HCT116 (cell line): ENCODE results near the gene SH3BP1. TPM values are rescaled to one million over a fixed set of nuclear protein-coding genes. Genes with fewer than 3 reads are reported as not detected.

Experiments
- ATAC-seq: fragments of 200-7000 bp; cut with Tn5 transposase; 2 replicates; pipeline ENCODE4 v1.9.1; 2020; ENCODE audit warnings: mild to moderate bottlenecking, moderate library complexity
- BruUV-seq: library from RNA; stranded (reverse); fragments of 400-500 nt; replicated peaks from 2 replicates; lab custom pipeline; 2021; lab: Mats Ljungman, UMichigan
- CTCF ChIA-PET: fragments of 300-600 bp; sonication (Branson Sonifier 250); formaldehyde crosslinking; loops from one replicate; lab custom pipeline; 2021; ENCODE audit warnings: antibody characterized with exemption; lab: Charles Lee
- POLR2A ChIA-PET: fragments of 300-600, 350-600 bp; sonication (Branson Sonifier 250); formaldehyde crosslinking; loops from one replicate; lab custom pipeline; 2021; ENCODE audit warnings: antibody characterized with exemption; lab: Charles Lee
- RAD21 ChIA-PET, 2 experiments: fragments of 300-600 bp; sonication (Branson Sonifier 250); formaldehyde crosslinking; loops; one replicate each; lab custom pipeline; 2023; ENCODE audit warnings: low total read pairs in 2 of 2; ENCODE audit not compliant: uncharacterized antibody in 2 of 2, unreplicated experiment in 2 of 2, low non-redundant PET in 1 of 2; lab: Charles Lee
- DNase-seq: peaks from one replicate; pipeline ENCODE4 v3.0.0-alpha.2; 2010; ENCODE audit warnings: low read depth, low spot score
- H2AFZ ChIP-seq: fragments of 200-600 bp; shearing (Covaris generic), sonication (generic); 2 replicates; pipeline ENCODE4 v1.6.1; 2017; ENCODE audit warnings: low read depth, mixed run types, mixed read lengths, antibody characterized with exemption, low read length; ENCODE audit not compliant: poor library complexity, severe bottlenecking
- H3K27ac ChIP-seq: 2 replicates; pipeline ENCODE4 v1.5.1; 2012; ENCODE audit warnings: low read depth, low read length
- H3K27me3 ChIP-seq: fragments of 200-600 bp; sonication (generic); 2 replicates; pipeline ENCODE4 v1.6.1; 2016; ENCODE audit warnings: mixed run types, low read length, mixed read lengths; ENCODE audit not compliant: insufficient read depth
- H3K36me3 ChIP-seq, 2 experiments: fragments of 200-500 bp in 1 of 2; fragments of 200-600 bp in 1 of 2; sonication (Bioruptor generic) in 1 of 2; sonication (generic) in 1 of 2; 2 replicates each; pipeline versions ENCODE4 v1.5.1 to v1.6.1; 2014 to 2016; ENCODE audit warnings: low read length in 2 of 2, inconsistent platforms in 1 of 2, mixed read lengths in 1 of 2, mixed run types in 1 of 2; ENCODE audit not compliant: insufficient read depth in 2 of 2, control insufficient read depth in 1 of 2
- H3K4me1 ChIP-seq, 2 experiments: fragments of 200-600 bp in 1 of 2; sonication (generic) in 1 of 2; 2 replicates each; pipeline versions ENCODE4 v1.5.1 to v1.6.1; 2012 to 2017; ENCODE audit warnings: low read length in 2 of 2, inconsistent platforms in 1 of 2, mild to moderate bottlenecking in 1 of 2, mixed read lengths in 1 of 2, mixed run types in 1 of 2, moderate library complexity in 1 of 2; ENCODE audit not compliant: insufficient read depth in 2 of 2, control insufficient read depth in 1 of 2
- H3K4me2 ChIP-seq: fragments of 200-600 bp; sonication (generic); 2 replicates; pipeline ENCODE4 v1.6.1; 2017; ENCODE audit warnings: mixed run types, low read length, mixed read lengths
- H3K4me3 ChIP-seq, 2 experiments: fragments of 200-600 bp in 1 of 2; sonication (generic) in 1 of 2; replicated peaks in 1 of 2; 2 replicates each; pipeline ENCODE4 v1.5.1; 2011 to 2016; ENCODE audit warnings: low read length in 2 of 2, control low read depth in 1 of 2, low read depth in 1 of 2, mild to moderate bottlenecking in 1 of 2, mixed read lengths in 1 of 2, mixed run types in 1 of 2
- H3K79me2 ChIP-seq: fragments of 200-600 bp; sonication (generic); 2 replicates; pipeline ENCODE4 v1.6.1; 2017; ENCODE audit warnings: mild to moderate bottlenecking, mixed run types, low read length, moderate library complexity, mixed read lengths; ENCODE audit not compliant: insufficient read depth
- H3K9ac ChIP-seq: fragments of 200-600 bp; sonication (generic); 2 replicates; pipeline ENCODE4 v1.6.1; 2016; ENCODE audit warnings: low read length, mixed read lengths
- H3K9me2 ChIP-seq: fragments of 200-600 bp; sonication (generic), shearing (Covaris generic); 2 replicates; pipeline ENCODE4 v1.6.1; 2017; ENCODE audit warnings: mixed run types, mild to moderate bottlenecking, moderate library complexity; ENCODE audit not compliant: insufficient read depth
- H3K9me3 ChIP-seq, 2 experiments: fragments of 200-500 bp in 1 of 2; fragments of 200-600 bp in 1 of 2; sonication (Bioruptor generic) in 1 of 2; sonication (generic) in 1 of 2; 2 replicates each; pipeline ENCODE4 v1.6.1; 2014 to 2017; ENCODE audit warnings: low read length in 2 of 2, mixed read lengths in 2 of 2, inconsistent platforms in 1 of 2, low read depth in 1 of 2, mild to moderate bottlenecking in 1 of 2, mixed run types in 1 of 2, moderate library complexity in 1 of 2; ENCODE audit not compliant: control insufficient read depth in 1 of 2, insufficient read depth in 1 of 2
- H4K20me1 ChIP-seq: fragments of 200-600 bp; sonication (generic), shearing (Covaris generic); 2 replicates; pipeline ENCODE4 v1.6.1; 2017; ENCODE audit warnings: mixed run types, mild to moderate bottlenecking, moderate library complexity; ENCODE audit not compliant: insufficient read depth
- ATF3 ChIP-seq: IDR thresholded peaks from 2 replicates; pipeline ENCODE4 v1.6.1; 2012
- CEBPB ChIP-seq: IDR thresholded peaks from 2 replicates; pipeline ENCODE4 v1.6.1; 2012; ENCODE audit warnings: low read depth
- EGR1 ChIP-seq: IDR thresholded peaks from 2 replicates; pipeline ENCODE4 v1.6.1; 2012; ENCODE audit warnings: low read depth
- FOSL1 ChIP-seq: IDR thresholded peaks from 2 replicates; pipeline ENCODE4 v1.6.1; 2012; ENCODE audit warnings: low read depth
- MAX ChIP-seq: IDR thresholded peaks from 2 replicates; pipeline ENCODE4 v1.6.1; 2012
- POLR2AphosphoS5 ChIP-seq: IDR thresholded peaks from 2 replicates; pipeline ENCODE4 v1.6.1; 2011; ENCODE audit warnings: mild to moderate bottlenecking, low read depth, low read length, moderate library complexity
- SRF ChIP-seq: IDR thresholded peaks from 2 replicates; pipeline ENCODE4 v1.6.1; 2012; ENCODE audit warnings: low read depth
- YY1 ChIP-seq: IDR thresholded peaks from 2 replicates; pipeline ENCODE4 v1.6.1; 2011; ENCODE audit warnings: low read length, low read depth, moderate library complexity, mild to moderate bottlenecking; ENCODE audit not compliant: insufficient replicate concordance; ENCODE audit errors: extremely low read depth
- ZNF274 ChIP-seq: fragments of 200-500 bp; sonication (Bioruptor generic); IDR thresholded peaks from 2 replicates; pipeline ENCODE4 v1.6.1; 2014; ENCODE audit warnings: mild to moderate bottlenecking, low read depth, low read length, inconsistent platforms
- intact Hi-C: fragments of 100-400 bp; cut with micrococcal nuclease; formaldehyde crosslinking; loops from 2 replicates; pipeline ENCODE4 v1.10.0; 2022
- total RNA-seq: library from RNA; stranded (reverse); gene quantifications from one replicate; pipeline ENCODE4 v1.2.1, GENCODE V29; 2021; ENCODE audit not compliant: unreplicated experiment

The SH3BP1 gene
- total RNA-seq, 1 experiment from 2014 or later: 48.4 TPM

GRCh38 chr22:37686002-37686982, 46.8 kb downstream of the SH3BP1 start, which contains the start of gene NOL12 (continued):
- TF ChIP-seq EGR1: no peak
- TF ChIP-seq SRF: 0 out of 2 replicates have a peak, but pooled peaks have one; percentile 29
- TF ChIP-seq ATF3: no peak
- no peak for TF ChIP-seq CEBPB
- peak; percentile 91 for TF ChIP-seq MAX
- TF ChIP-seq FOSL1: no peak

GRCh38 chr22:37690407-37690806, 50.9 kb downstream of the SH3BP1 start:
- no peak for TF ChIP-seq FOSL1
- TF ChIP-seq ZNF274: no peak
- TF ChIP-seq POLR2AphosphoS5: no peak
- TF ChIP-seq YY1: no peak
- no peak for TF ChIP-seq CEBPB
- Histone ChIP-seq H3K4me3 (no peak overlapping the region), H3K27ac (no peak overlapping the region), H2AFZ (no peak overlapping the region), H3K4me1 (peaks cover 25 to 34% of the 10 kb centered on the region in 2 experiments), H3K27me3 (no peaks in the 10 kb centered on the region), H3K36me3 (peaks cover 10 to 40% of the 10 kb centered on the region in 2 experiments; a peak in 3 of 4 replicates), H3K9me2 (no peaks in the 10 kb centered on the region), H3K9ac (no peak overlapping the region), H4K20me1 (peaks cover 4% of the 10 kb centered on the region; the same call in 1 of the 2 replicates), H3K4me2 (no peak overlapping the region), H3K9me3 (no peaks in the 10 kb centered on the region), H3K79me2 (peaks cover 28% of the 10 kb centered on the region)
- intact Hi-C loops: no loop called here
- BruUV-seq: no TSS peak
- ATAC-seq (no peak), DNase-seq (no peak)
- CTCF ChIA-PET: no interaction called here
- RAD21 ChIA-PET: no interaction called here
- POLR2A ChIA-PET: interaction anchor here (1.0 kb wide), 1 partner anchor 15 kb away, joined by 3 read pairs; no protein-coding TSS in a partner anchor
